Skeletal muscle satellite cell (primary cell): Measurements from ENCODE around the gene CTRL.

ENCODE experiments used
- H3K27me3 ChIP-seq: 2 replicates; pipeline ENCODE4 v1.7.0; 2013; ENCODE audit warnings: low read length; ENCODE audit not compliant: control insufficient read depth, insufficient read depth
- H3K36me3 ChIP-seq: 2 replicates; pipeline ENCODE4 v1.7.0; 2013; ENCODE audit warnings: mild to moderate bottlenecking, control low read depth, low read length; ENCODE audit not compliant: insufficient read depth
- H3K4me1 ChIP-seq: 2 replicates; pipeline ENCODE4 v1.7.0; 2013; ENCODE audit warnings: low read length; ENCODE audit not compliant: control insufficient read depth, insufficient read depth
- H3K4me2 ChIP-seq: 2 replicates; pipeline ENCODE4 v1.7.0; 2013; ENCODE audit warnings: mild to moderate bottlenecking, low read length
- H3K4me3 ChIP-seq: 2 replicates; pipeline ENCODE4 v1.7.0; 2013; ENCODE audit warnings: low read length
- H3K9ac ChIP-seq: 2 replicates; pipeline ENCODE4 v1.7.0; 2013; ENCODE audit warnings: mild to moderate bottlenecking, low read depth, low read length, moderate library complexity
- H3K9me3 ChIP-seq: replicated peaks from 2 replicates; pipeline ENCODE4 v1.7.0; 2013; ENCODE audit warnings: mild to moderate bottlenecking, control low read depth, low read length

CTRL gene

DNA sequence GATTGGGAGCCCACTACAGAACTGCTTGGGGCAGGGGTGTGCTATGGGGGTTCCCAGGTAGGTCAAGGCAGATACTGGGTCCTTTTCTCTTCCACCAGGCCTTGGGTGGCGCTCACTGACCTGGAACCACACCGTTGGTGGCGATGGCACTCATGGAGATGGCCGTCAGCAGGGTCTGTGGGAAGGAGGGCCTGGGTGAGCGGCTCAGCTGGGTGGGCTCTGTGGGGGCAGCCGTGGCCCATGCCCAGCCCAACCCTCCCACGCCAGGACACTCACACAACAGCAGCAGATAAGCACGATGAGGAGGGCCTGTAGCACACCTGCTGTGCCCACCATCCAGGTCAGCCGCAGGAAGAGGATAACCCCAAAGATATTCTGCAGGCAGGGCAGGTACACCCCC is 26.0 kb upstream of the CTRL start:
- no peak overlapping the region for H3K9ac ChIP-seq
- no peak overlapping the region for H3K4me2 ChIP-seq
- H3K4me1 ChIP-seq, result peaks cover 34% of the 10 kb centered on the region
- H3K36me3 ChIP-seq, result peaks cover 79% of the 10 kb centered on the region
- H3K9me3 ChIP-seq, result no peaks in the 10 kb centered on the region
- H3K4me3 ChIP-seq, result no peak overlapping the region
- no peaks in the 10 kb centered on the region for H3K27me3 ChIP-seq

DNA sequence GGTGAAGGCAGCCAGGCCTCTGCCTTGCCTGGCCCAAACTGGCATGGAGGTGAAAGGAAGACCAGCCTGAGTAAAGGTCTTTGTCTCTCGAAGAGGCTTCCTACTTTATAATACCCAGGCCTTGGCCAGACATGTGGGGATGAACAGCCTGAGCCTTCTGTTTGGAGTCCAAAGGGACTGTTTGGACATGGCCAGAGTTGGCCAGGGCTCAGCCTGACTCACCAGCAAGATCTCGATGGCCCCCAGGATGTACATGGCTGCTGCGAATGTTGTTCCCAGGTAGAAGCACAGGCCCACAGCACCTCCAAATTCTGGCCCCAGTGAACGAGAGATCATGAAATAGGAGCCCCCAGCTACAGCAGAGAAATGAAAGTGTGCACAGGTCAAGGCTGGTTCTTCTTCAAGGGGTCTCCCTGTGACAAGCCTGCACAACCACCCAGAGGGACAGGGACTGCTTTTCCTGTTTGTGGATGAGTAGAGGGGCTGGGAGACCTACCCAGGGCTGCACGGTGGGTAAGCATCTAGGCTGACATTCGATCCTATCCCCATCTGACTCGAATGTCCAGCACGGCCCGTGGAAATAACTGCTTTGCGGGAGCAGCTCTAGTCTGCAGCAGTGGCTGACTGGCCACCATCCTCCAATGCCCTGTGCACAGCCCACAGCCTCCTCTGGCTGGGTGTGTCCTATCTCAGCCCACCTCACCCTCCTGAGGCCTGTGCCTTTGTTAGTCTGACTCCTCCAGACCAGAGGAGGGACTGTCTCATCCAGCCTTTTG is 22.9 kb upstream of the CTRL start:
- Histone ChIP-seq H3K9me3 (no peaks in the 10 kb centered on the region), H3K4me2 (no peak overlapping the region), H3K36me3 (peaks cover 78% of the 10 kb centered on the region)

DNA sequence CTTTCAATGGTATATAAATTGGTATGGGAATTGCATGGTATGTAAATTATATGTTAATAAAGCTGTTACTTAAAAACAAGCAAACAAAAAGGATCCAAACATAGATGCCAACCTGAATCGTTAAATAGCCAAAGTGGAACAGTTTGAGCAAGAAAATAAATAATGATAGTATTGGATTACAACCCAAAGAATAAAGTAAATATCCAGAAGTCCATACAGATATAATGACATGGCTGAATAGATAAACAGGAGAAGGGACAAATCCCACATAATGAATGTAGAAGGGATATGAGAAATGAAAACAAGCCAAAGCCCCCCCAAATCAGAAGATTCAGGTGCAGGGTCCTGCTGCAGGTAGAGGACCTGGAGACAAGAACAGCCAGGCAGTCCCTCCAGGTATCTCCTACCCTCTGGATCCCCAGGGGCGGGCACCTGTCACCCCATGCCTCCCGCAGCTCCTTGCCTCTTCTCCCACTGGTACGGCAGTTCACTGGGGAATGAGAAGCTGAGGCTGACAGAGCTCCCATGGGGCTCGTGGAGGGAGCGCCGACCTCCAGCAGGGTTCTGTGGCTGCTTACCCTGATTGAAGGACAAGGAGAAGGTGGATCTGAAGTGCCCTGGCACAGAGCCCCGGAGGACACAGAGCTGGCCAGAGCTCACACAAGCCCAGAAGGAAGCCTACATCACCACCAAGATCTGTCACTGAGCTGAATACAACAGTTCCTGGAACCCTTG is 22.1 kb upstream of the CTRL start:
- Histone ChIP-seq H3K36me3 (peaks cover 78% of the 10 kb centered on the region), H3K4me2 (no peak overlapping the region), H3K9ac (no peak overlapping the region), H3K27me3 (no peaks in the 10 kb centered on the region), H3K9me3 (no peaks in the 10 kb centered on the region), H3K4me3 (no peak overlapping the region), H3K4me1 (peaks cover 8% of the 10 kb centered on the region)

More for the DNA sequence above, 22.9 kb upstream of the CTRL start:
- Histone ChIP-seq H3K4me3 (no peak overlapping the region), H3K27me3 (no peaks in the 10 kb centered on the region), H3K9ac (no peak overlapping the region), H3K4me1 (peaks cover 16% of the 10 kb centered on the region)

DNA sequence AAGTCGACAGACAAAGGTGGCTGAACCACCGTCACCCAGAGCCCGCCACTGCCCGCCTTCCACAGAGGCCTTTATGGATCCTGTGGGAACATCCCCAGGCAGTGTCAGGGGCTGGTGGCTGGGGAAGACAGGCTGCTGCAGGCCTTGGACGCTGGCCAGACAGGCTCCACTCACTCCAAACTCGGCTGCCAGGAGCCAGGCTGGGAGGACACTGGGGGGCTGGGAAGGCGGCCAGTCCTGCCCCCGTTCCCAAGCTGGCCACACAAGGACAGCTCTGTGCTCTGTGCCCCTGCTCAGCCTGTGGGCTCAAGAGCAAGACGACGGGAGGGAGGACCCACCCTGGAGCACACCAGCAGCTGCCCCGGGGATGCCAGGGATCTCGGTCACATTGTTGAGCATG is 19.8 kb upstream of the CTRL start:
- H3K9me3 ChIP-seq, result no peaks in the 10 kb centered on the region
- H3K4me1 ChIP-seq, result peaks cover 7% of the 10 kb centered on the region
- H3K27me3 ChIP-seq, result no peaks in the 10 kb centered on the region
- H3K4me3 ChIP-seq, result no peak overlapping the region
- H3K9ac ChIP-seq, result no peak overlapping the region
- no peak overlapping the region for H3K4me2 ChIP-seq
- H3K36me3 ChIP-seq, result peaks cover 86% of the 10 kb centered on the region

DNA sequence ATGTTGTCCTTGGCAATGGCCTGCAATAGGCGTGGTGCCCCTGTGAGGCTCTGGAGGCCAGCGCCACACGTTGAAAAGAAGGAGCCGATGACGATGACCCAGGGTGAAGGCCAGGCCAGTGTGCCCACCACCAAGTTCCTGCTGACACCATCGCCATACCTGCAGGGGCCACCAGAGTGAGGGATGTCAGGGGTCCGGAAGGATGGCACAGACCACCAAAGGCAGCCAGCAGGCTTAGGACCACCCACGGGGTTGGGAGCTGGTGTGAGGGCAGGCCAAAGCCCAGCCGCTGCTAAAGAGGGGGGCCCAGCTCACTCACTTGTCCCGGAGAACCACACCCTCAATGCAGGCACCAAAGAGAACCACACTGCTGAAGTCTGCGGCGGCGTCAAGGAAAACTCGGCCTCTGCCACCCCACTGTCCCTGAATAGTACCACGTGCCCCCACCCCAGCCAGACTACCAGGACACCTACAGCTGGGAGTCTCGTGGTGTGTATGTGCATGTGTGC is 18.7 kb upstream of the CTRL start:
- H3K4me3 ChIP-seq, result no peak overlapping the region
- H3K4me1 ChIP-seq, result peaks cover 12% of the 10 kb centered on the region
- H3K36me3 ChIP-seq, result peaks cover 95% of the 10 kb centered on the region
- no peak overlapping the region for H3K4me2 ChIP-seq
- H3K9ac ChIP-seq, result no peak overlapping the region
- no peaks in the 10 kb centered on the region for H3K27me3 ChIP-seq
- no peaks in the 10 kb centered on the region for H3K9me3 ChIP-seq

DNA sequence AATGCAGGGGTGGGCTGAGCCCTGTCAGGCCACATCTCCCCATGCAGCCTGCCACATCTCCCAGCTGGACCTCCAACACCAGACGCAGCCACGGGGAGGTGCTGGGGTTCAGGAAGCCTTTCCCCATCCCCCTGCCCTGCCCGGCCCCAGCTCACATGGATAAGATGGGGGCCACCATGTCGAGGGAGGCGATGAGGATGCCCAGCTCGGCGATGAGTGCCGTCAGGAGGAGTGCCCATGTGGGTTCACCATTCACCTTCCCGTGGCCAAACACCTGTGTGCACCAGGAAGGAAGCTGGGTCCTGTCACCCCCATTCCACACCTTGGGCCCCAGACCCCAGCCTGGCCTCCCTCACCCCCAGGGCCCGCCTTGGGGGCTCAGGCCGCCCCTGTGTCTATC is 18.0 kb upstream of the CTRL start:
- Histone ChIP-seq H3K9ac (no peak overlapping the region), H3K4me3 (no peak overlapping the region), H3K36me3 (peaks cover 95% of the 10 kb centered on the region), H3K9me3 (no peaks in the 10 kb centered on the region), H3K27me3 (no peaks in the 10 kb centered on the region), H3K4me1 (peaks cover 17% of the 10 kb centered on the region), H3K4me2 (no peak overlapping the region)

DNA sequence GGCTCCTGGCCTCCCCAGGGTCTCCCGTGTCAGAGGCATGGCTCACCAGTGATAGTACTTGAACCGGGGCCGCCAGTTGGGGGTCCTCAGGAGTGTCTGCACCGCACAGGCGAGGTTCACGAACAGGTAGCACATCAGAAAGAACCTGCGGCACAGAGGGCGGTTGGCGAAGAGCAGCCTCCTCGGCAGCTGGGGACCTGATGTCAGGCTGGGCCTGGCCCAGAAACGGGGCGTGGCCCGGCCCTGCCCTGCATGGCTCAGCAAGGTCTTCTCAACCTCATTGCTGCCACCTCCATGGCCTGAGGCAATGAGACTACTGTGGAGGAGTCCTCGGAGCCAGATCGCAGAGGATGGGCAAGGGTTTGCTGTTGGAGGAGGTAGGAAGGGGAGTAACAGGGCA is 16.4 kb upstream of the CTRL start:
- Histone ChIP-seq H3K9ac (no peak overlapping the region), H3K9me3 (no peaks in the 10 kb centered on the region), H3K27me3 (no peaks in the 10 kb centered on the region), H3K36me3 (peaks cover 94% of the 10 kb centered on the region), H3K4me1 (peaks cover 23% of the 10 kb centered on the region), H3K4me2 (no peak overlapping the region), H3K4me3 (no peak overlapping the region)

DNA sequence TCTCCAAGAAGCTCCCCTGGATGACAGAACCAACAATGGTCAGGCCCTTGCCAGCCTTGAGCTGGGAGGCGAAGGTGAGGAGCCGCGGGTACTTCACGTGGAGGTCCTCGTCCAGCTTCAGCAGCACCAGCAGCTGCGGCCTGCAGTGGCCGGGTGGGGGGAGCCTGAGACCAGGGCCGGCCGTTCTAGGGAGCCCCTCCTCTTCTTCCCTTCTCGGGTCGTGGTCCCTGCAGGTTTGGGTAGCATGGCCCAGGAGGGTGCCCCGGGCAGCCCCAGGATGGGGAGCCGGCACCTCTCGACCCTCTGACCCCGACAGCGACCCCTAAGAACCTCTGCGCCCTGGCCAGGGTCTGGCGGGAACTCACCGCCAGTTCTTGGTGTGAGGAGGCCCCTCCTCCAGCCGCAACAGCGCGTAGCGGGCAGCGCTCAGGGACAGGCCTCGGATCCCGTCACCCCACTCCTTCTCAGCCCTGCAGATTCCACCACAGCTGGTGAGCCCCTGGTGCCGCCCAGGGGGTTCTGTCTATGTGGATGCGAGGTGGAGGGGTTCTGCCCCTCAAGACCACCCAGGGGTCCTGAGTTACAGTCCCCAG is 15.4 kb upstream of the CTRL start:
- Histone ChIP-seq H3K9ac (no peak overlapping the region), H3K4me3 (no peak overlapping the region), H3K4me2 (no peak overlapping the region), H3K27me3 (no peaks in the 10 kb centered on the region), H3K36me3 (peaks cover 96% of the 10 kb centered on the region), H3K4me1 (peaks cover 23% of the 10 kb centered on the region), H3K9me3 (no peaks in the 10 kb centered on the region)

DNA sequence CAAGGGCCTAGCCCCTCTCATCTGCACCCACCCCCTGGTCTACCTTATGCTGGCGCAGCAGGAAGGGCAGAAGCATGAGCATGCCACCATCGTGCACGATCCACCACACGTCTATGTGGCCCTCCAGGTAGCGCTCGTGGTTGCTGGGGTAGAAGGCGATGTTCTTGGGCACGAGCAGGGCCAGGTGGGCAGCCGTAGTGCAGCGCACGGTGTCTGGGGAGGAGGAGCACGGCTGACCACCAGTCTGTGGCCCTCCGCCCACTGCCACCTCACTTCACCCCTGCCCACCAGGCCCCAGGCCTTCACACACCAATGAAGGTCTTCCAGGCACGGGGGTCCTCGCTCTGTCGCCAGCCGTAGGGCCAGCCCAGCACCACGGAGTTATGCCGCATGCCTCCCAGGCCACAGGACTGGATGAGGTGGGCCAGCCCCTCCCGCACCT is 14.5 kb upstream of the CTRL start:
- Histone ChIP-seq H3K4me2 (no peak overlapping the region), H3K9me3 (no peaks in the 10 kb centered on the region), H3K4me1 (peaks cover 23% of the 10 kb centered on the region), H3K27me3 (no peaks in the 10 kb centered on the region), H3K4me3 (no peak overlapping the region), H3K36me3 (peaks cover 96% of the 10 kb centered on the region), H3K9ac (no peak overlapping the region)

DNA sequence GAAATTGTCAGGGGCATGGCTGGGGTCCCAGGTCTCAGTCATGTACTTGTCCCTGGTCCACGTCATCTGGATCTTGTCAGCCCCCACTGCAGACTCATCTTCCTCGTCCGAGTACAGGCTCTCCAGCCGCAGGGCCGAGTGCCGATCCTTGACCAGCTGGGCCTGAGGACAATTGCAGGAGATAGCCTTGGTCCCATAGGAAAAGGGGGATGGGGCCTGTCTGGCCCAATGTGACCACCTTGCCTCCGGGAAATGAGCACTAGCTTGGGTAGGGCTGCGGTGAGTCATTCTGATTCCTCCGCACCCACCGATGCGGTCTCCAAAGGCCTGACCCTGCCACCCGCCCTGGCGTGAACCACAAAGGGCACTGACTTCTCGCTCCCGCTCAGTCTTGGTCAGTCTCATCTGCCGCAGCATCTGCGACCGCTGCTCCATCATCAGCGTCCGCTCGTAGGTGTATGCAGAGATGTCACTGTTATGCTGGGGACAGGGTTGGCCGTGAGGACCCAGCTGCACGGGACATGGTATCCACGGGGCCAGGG is 13.8 kb upstream of the CTRL start:
- Histone ChIP-seq H3K4me1 (peaks cover 23% of the 10 kb centered on the region), H3K27me3 (no peaks in the 10 kb centered on the region), H3K36me3 (peaks cover 95% of the 10 kb centered on the region), H3K9me3 (no peaks in the 10 kb centered on the region), H3K9ac (no peak overlapping the region), H3K4me3 (no peak overlapping the region), H3K4me2 (no peak overlapping the region)

DNA sequence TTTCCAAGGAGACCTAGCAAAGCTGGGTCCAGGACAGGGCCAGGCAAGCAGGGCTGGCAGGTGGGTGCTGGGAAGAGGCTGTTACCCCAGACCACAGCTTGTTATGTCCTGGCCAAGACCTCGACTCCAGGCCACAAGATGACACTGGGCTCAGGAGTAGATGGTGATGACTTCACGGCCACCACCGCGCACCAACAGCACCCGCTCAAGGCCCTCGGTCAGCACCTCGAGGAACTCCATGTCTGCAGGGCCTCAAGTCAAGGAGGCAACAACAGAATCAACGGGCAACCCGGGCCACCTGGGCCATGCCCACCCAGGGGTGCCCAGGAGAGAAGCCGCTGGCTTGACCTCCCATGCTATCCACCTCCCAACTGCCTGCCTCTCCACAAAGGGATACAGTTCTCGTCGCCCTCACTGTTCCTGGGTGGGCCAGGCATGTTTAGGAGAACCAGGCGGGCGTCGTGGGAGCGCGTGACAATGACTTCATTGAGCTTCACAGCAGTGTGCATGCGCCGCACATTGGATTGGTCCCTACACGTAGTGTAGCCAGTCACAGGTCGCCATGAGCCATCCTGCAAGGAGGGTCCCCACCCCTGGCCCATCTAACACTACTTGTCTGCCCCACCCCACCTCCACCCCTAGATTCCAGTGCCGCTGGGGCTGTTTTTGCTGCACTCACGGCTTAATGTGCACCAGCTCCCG is 13.2 kb upstream of the CTRL start:
- H3K4me2 ChIP-seq, result no peak overlapping the region
- peak overlapping the region; percentile 54 for H3K9ac ChIP-seq
- no peaks in the 10 kb centered on the region for H3K9me3 ChIP-seq
- no peak overlapping the region for H3K4me3 ChIP-seq
- peaks cover 95% of the 10 kb centered on the region for H3K36me3 ChIP-seq
- peaks cover 23% of the 10 kb centered on the region for H3K4me1 ChIP-seq
- no peaks in the 10 kb centered on the region for H3K27me3 ChIP-seq
